IMR-90 (cell line): ENCODE measurements around the gene EDC4. TPM values are rescaled to one million over a fixed set of nuclear protein-coding genes. Genes with fewer than 3 reads are reported as not detected.

Source experiments
- ATAC-seq: fragments of 200-7000 bp; cut with Tn5 transposase; 2 replicates; pipeline ENCODE4 v1.9.1; 2020; ENCODE audit warnings: low read depth, mild to moderate bottlenecking, moderate library complexity
- BruUV-seq: library from RNA; stranded (reverse); fragments of 400-500 nt; replicated peaks from 2 replicates; lab custom pipeline; 2021; lab: Mats Ljungman, UMichigan
- CTCF ChIA-PET: fragments of 300-600 bp; formaldehyde crosslinking; extraction: SDS; loops from one replicate; lab custom pipeline; 2021; ENCODE audit warnings: antibody characterized with exemption; lab: Yijun Ruan, JAX
- POLR2A ChIA-PET: fragments of 300-600 bp; sonication (Branson Sonifier 250); formaldehyde crosslinking; loops from one replicate; lab custom pipeline; 2022; ENCODE audit warnings: antibody characterized with exemption; ENCODE audit not compliant: unreplicated experiment; lab: Charles Lee
- DNase-seq: peaks from one replicate; pipeline ENCODE4 v3.0.0; 2013
- H2AFZ ChIP-seq: replicated peaks from 2 replicates; pipeline ENCODE3; 2013; ENCODE audit warnings: low read length, mild to moderate bottlenecking; ENCODE audit not compliant: poor library complexity
- H2AK5ac ChIP-seq: 2 replicates; pipeline ENCODE4 v1.6.1; 2013; ENCODE audit warnings: low read depth, low read length, inconsistent platforms
- H2AK9ac ChIP-seq: replicated peaks from 2 replicates; pipeline ENCODE3; 2013; ENCODE audit warnings: mild to moderate bottlenecking, low read depth, low read length, moderate library complexity; ENCODE audit not compliant: poor library complexity
- H2BK120ac ChIP-seq: 2 replicates; pipeline ENCODE4 v1.6.1; 2013; ENCODE audit warnings: low read depth, low read length, inconsistent platforms
- H2BK15ac ChIP-seq: 3 replicates; pipeline ENCODE4 v1.6.1; 2013; ENCODE audit warnings: low read depth, low read length, inconsistent platforms
- H2BK20ac ChIP-seq: 2 replicates; pipeline ENCODE4 v1.6.1; 2013; ENCODE audit warnings: low read depth, mild to moderate bottlenecking, inconsistent platforms, low read length, moderate library complexity
- H2BK5ac ChIP-seq: 2 replicates; pipeline ENCODE4 v1.6.1; 2013; ENCODE audit warnings: mild to moderate bottlenecking, low read depth, low read length, inconsistent platforms; ENCODE audit not compliant: poor library complexity, severe bottlenecking
- H3K14ac ChIP-seq: replicated peaks from 2 replicates; pipeline ENCODE4 v1.6.1; 2013; ENCODE audit warnings: low read depth, low read length, inconsistent platforms
- H3K18ac ChIP-seq: 2 replicates; pipeline ENCODE4 v1.6.1; 2013; ENCODE audit warnings: low read depth, low read length, control low read depth
- H3K23ac ChIP-seq: 2 replicates; pipeline ENCODE4 v1.6.1; 2013; ENCODE audit warnings: low read depth, low read length, inconsistent platforms
- H3K27ac ChIP-seq: 2 replicates; pipeline ENCODE4 v1.5.1; 2013; ENCODE audit warnings: mild to moderate bottlenecking, control low read depth, low read length; ENCODE audit not compliant: insufficient read depth
- H3K27me3 ChIP-seq: 2 replicates; pipeline ENCODE4 v1.6.1; 2013; ENCODE audit warnings: low read length; ENCODE audit not compliant: control insufficient read depth, insufficient read depth
- H3K36me3 ChIP-seq: 2 replicates; pipeline ENCODE4 v1.6.1; 2013; ENCODE audit warnings: low read length, mixed read lengths; ENCODE audit not compliant: control insufficient read depth, insufficient read depth
- H3K4ac ChIP-seq: 2 replicates; pipeline ENCODE4 v1.6.1; 2013; ENCODE audit warnings: low read depth, low read length, inconsistent platforms
- H3K4me1 ChIP-seq: 2 replicates; pipeline ENCODE4 v1.6.1; 2013; ENCODE audit warnings: low read length, mixed read lengths; ENCODE audit not compliant: control insufficient read depth, insufficient read depth
- H3K4me2 ChIP-seq: 2 replicates; pipeline ENCODE4 v1.6.1; 2013; ENCODE audit warnings: low read depth, mild to moderate bottlenecking, control low read depth, low read length, moderate library complexity
- H3K4me3 ChIP-seq: 2 replicates; pipeline ENCODE4 v1.5.1; 2013; ENCODE audit warnings: low read depth, mild to moderate bottlenecking, control low read depth, low read length, moderate library complexity; ENCODE audit not compliant: insufficient read depth
- H3K56ac ChIP-seq: 2 replicates; pipeline ENCODE4 v1.6.1; 2013; ENCODE audit warnings: low read length, inconsistent platforms; ENCODE audit not compliant: insufficient read depth; ENCODE audit errors: extremely low read depth
- H3K79me1 ChIP-seq, 2 experiments: 2 replicates each; pipeline ENCODE4 v1.6.1; 2013; ENCODE audit warnings: low read length in 2 of 2, inconsistent platforms in 1 of 2, low read depth in 1 of 2
- H3K9ac ChIP-seq: 2 replicates; pipeline ENCODE4 v1.6.1; 2013; ENCODE audit warnings: low read depth, low read length, control low read depth
- H3K9me1 ChIP-seq: 2 replicates; pipeline ENCODE4 v1.6.1; 2013; ENCODE audit warnings: low read length, inconsistent platforms; ENCODE audit not compliant: insufficient read depth
- H3K9me3 ChIP-seq: 2 replicates; pipeline ENCODE4 v1.6.1; 2013; ENCODE audit warnings: low read length; ENCODE audit not compliant: control insufficient read depth, insufficient read depth
- H4K20me1 ChIP-seq: 2 replicates; pipeline ENCODE4 v1.6.1; 2013; ENCODE audit warnings: low read length, inconsistent platforms; ENCODE audit not compliant: insufficient read depth
- H4K5ac ChIP-seq: 2 replicates; pipeline ENCODE4 v1.6.1; 2013; ENCODE audit warnings: mild to moderate bottlenecking, low read depth, low read length, control low read depth
- H4K8ac ChIP-seq, 2 experiments: 2 replicates each; pipeline ENCODE4 v1.6.1; 2013; ENCODE audit warnings: low read depth in 2 of 2, low read length in 2 of 2, control low read depth in 1 of 2, inconsistent platforms in 1 of 2
- H4K91ac ChIP-seq: 2 replicates; pipeline ENCODE4 v1.6.1; 2013; ENCODE audit warnings: low read depth, low read length, inconsistent platforms; ENCODE audit not compliant: insufficient read depth
- BHLHE40 ChIP-seq: fragments of 150-350 bp; IDR thresholded peaks from 2 replicates; pipeline ENCODE4 v1.6.1; 2016; ENCODE audit warnings: mild to moderate bottlenecking, low read depth, low read length
- CEBPB ChIP-seq: IDR thresholded peaks from 2 replicates; pipeline ENCODE4 v1.6.1; 2012; ENCODE audit warnings: low read depth, low read length, improper control_type of control experiment
- CHD1 ChIP-seq: IDR thresholded peaks from 2 replicates; pipeline ENCODE4 v1.6.1; 2012; ENCODE audit warnings: low read depth, low read length, improper control_type of control experiment
- CTCF ChIP-seq: conservative IDR thresholded peaks from 2 replicates; pipeline ENCODE4 v1.5.1; 2012; ENCODE audit warnings: mild to moderate bottlenecking, low read depth, low read length, improper control_type of control experiment
- FOS ChIP-seq: fragments of 150-350 bp; IDR thresholded peaks from 2 replicates; pipeline ENCODE4 v1.6.1; 2016; ENCODE audit warnings: low read depth, low read length
- MAFK ChIP-seq: IDR thresholded peaks from 2 replicates; pipeline ENCODE4 v1.6.1; 2012; ENCODE audit warnings: low read depth, low read length, improper control_type of control experiment
- MAZ ChIP-seq: IDR thresholded peaks from 2 replicates; pipeline ENCODE4 v1.6.1; 2012; ENCODE audit warnings: low read depth, mild to moderate bottlenecking, low read length, improper control_type of control experiment, moderate library complexity, borderline replicate concordance
- MXI1 ChIP-seq: IDR thresholded peaks from 2 replicates; pipeline ENCODE4 v1.6.1; 2012; ENCODE audit warnings: low read depth, mild to moderate bottlenecking, low read length, moderate library complexity, borderline replicate concordance
- NFE2L2 ChIP-seq: fragments of 150-350 bp; IDR thresholded peaks from 2 replicates; pipeline ENCODE4 v1.6.1; 2016; ENCODE audit warnings: low read depth, mild to moderate bottlenecking, low read length
- POLR2A ChIP-seq: IDR thresholded peaks from 2 replicates; pipeline ENCODE4 v1.6.1; 2012; ENCODE audit warnings: mild to moderate bottlenecking, low read depth, low read length
- RAD21 ChIP-seq: IDR thresholded peaks from 2 replicates; pipeline ENCODE4 v1.6.1; 2012; ENCODE audit warnings: low read length, improper control_type of control experiment
- RCOR1 ChIP-seq: IDR thresholded peaks from 2 replicates; pipeline ENCODE4 v1.6.1; 2012; ENCODE audit warnings: mild to moderate bottlenecking, low read length, improper control_type of control experiment; ENCODE audit not compliant: insufficient replicate concordance
- RFX5 ChIP-seq: IDR thresholded peaks from 2 replicates; pipeline ENCODE4 v1.8.0; 2012; ENCODE audit warnings: low read depth, mild to moderate bottlenecking, low read length, moderate library complexity
- SMC3 ChIP-seq: fragments of 150-350 bp; IDR thresholded peaks from 2 replicates; pipeline ENCODE4 v1.6.1; 2016; ENCODE audit warnings: low read depth, mild to moderate bottlenecking, antibody characterized with exemption, low read length, moderate library complexity
- WGBS, 2 experiments: methylation state at CpG; one replicate each; pipeline versions ENCODE4 v1.1.5 to v1.1.7; 2013; ENCODE audit warnings: missing lambda C conversion rate in 2 of 2; ENCODE audit not compliant: insufficient read length in 1 of 2; ENCODE audit errors: extremely low coverage in 2 of 2; 5-methylcytosine and 5-hydroxymethylcytosine counted together
- dilution Hi-C: fragments of 300-500 bp; cut with HindIII; formaldehyde crosslinking; loops from one replicate; pipeline ENCODE4 v1.14.3; 2018; ENCODE audit warnings: low sequenced_read_pairs; ENCODE audit not compliant: unreplicated experiment
- in situ Hi-C: fragments of 300-500 bp; cut with MboI; formaldehyde crosslinking; loops from 3 replicates; pipeline ENCODE4 v1.14.3; 2019; ENCODE audit warnings: low sequenced_read_pairs, inconsistent platforms, mixed read lengths
- intact Hi-C: fragments of 100-400 bp; cut with micrococcal nuclease; formaldehyde crosslinking; loops from 2 replicates; pipeline ENCODE4 v1.10.0; 2022
- polyA plus RNA-seq, 3 experiments: library from polyadenylated mRNA; depleted of rRNA; stranded (reverse); fragments of >200 nt; gene quantifications; 2 replicates each; pipeline ENCODE4 v1.2.3, GENCODE V29; 2012; ENCODE audit warnings: low replicate concordance in 1 of 3
- total RNA-seq: library from RNA; depleted of rRNA; stranded (reverse); fragments of >200 nt; gene quantifications from 2 replicates; pipeline ENCODE4 v1.2.3, GENCODE V29; 2012
- TF ChIP-seq, protein P1 (sequence below): fragments of 150-350 bp; IDR thresholded peaks from 2 replicates; pipeline ENCODE4 v1.6.1; 2016; ENCODE audit warnings: low read depth, mild to moderate bottlenecking, low read length, moderate library complexity, borderline replicate concordance
- TF ChIP-seq, protein P2 (sequence below): fragments of 150-350 bp; IDR thresholded peaks from 2 replicates; pipeline ENCODE4 v1.6.1; 2017; ENCODE audit warnings: mild to moderate bottlenecking, antibody characterized with exemption, low read length, low read depth

The EDC4 gene
- total and polyA plus RNA-seq, 2 of the 4 experiments (the other 2 are of a cell fraction): 33.2 to 64.0 TPM

- in situ Hi-C loops (no loop called here), dilution Hi-C loops (no loop called here), intact Hi-C loops (no loop called here)
- no peak overlapping the region for H4K5ac ChIP-seq
- no peaks in the 10 kb centered on the region for H3K27me3 ChIP-seq
- no TSS peak for BruUV-seq
- WGBS, 2 experiments: 100% methylated on average over 2 of the region's 3 CpGs; no CpG with 5 or more reads in 1 of the 2 experiments
- peaks cover 43% of the 10 kb centered on the region for H4K20me1 ChIP-seq
- H3K36me3 ChIP-seq: peaks cover 4% of the 10 kb centered on the region
- H2AK9ac ChIP-seq: no peak overlapping the region
- no peak overlapping the region for H4K91ac ChIP-seq
- no peak overlapping the region for H3K9ac ChIP-seq
- no peak overlapping the region for H3K4ac ChIP-seq
- H3K4me1 ChIP-seq: peaks cover 9% of the 10 kb centered on the region
- H2BK5ac ChIP-seq: no peak overlapping the region
- no peak overlapping the region for H3K4me3 ChIP-seq
- H3K18ac ChIP-seq: no peak overlapping the region
- H3K79me1 ChIP-seq: peaks cover 30 to 77% of the 10 kb centered on the region in 2 experiments
- no peak overlapping the region for H2BK20ac ChIP-seq
- no peak overlapping the region for H2BK15ac ChIP-seq
- H3K9me3 ChIP-seq: no peaks in the 10 kb centered on the region
- no peak overlapping the region for H2AFZ ChIP-seq
- POLR2A ChIA-PET: no interaction called here
- ATAC-seq: no peak
- H3K14ac ChIP-seq: no peak overlapping the region
- H2AK5ac ChIP-seq: no peak overlapping the region
- TF ChIP-seq SMC3 (no peak), MXI1 (no peak), RFX5 (no peak), NFE2L2 (no peak), FOS (no peak), RAD21 (no peak), RCOR1 (no peak), CEBPB (no peak), CTCF (no peak), MAFK (no peak), POLR2A (no peak), BHLHE40 (no peak), MAZ (no peak), CHD1 (no peak)
- TF ChIP-seq, protein P1, sequence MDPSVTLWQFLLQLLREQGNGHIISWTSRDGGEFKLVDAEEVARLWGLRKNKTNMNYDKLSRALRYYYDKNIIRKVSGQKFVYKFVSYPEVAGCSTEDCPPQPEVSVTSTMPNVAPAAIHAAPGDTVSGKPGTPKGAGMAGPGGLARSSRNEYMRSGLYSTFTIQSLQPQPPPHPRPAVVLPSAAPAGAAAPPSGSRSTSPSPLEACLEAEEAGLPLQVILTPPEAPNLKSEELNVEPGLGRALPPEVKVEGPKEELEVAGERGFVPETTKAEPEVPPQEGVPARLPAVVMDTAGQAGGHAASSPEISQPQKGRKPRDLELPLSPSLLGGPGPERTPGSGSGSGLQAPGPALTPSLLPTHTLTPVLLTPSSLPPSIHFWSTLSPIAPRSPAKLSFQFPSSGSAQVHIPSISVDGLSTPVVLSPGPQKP: no peak
- TF ChIP-seq, protein P2, sequence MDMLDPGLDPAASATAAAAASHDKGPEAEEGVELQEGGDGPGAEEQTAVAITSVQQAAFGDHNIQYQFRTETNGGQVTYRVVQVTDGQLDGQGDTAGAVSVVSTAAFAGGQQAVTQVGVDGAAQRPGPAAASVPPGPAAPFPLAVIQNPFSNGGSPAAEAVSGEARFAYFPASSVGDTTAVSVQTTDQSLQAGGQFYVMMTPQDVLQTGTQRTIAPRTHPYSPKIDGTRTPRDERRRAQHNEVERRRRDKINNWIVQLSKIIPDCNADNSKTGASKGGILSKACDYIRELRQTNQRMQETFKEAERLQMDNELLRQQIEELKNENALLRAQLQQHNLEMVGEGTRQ: no peak
- H3K4me2 ChIP-seq: no peak overlapping the region
- CTCF ChIA-PET: interaction anchor here (0.8 to 1.0 kb wide), 2 partner anchors 14 to 80 kb away, joined by 3 read pairs; no protein-coding TSS in a partner anchor
- no peak overlapping the region for H3K56ac ChIP-seq
- no peak overlapping the region for H4K8ac ChIP-seq
- no peak overlapping the region for H2BK120ac ChIP-seq
- peaks cover 25% of the 10 kb centered on the region for H3K9me1 ChIP-seq
- no peak overlapping the region for H3K27ac ChIP-seq
- no peak overlapping the region for H3K23ac ChIP-seq
- peak; percentile 47 for DNase-seq
Measured at GRCh38 chr16:67897231-67897630, 24.4 kb downstream of the EDC4 start.
